COLO668 (cell line): Measurements from ENCODE around the gene THAP12.
A peak's percentile ranks its signal among the peaks of the same experiment; 100 is the strongest.
"Not testable (repeated sequence)": the region's sequence is repeated elsewhere in the genome, so short reads cannot be mapped to it uniquely, and the experiment has no call there.

Experiments
- DNase-seq: peaks from one replicate; lab custom pipeline; 2025; ENCODE audit not compliant: unreplicated experiment; lab: John Stamatoyannopoulos, UW

The THAP12 gene

GRCh38 chr11:76329084-76329648 is 51.8 kb downstream of the THAP12 start:
- DNase-seq, result no peak

DNA sequence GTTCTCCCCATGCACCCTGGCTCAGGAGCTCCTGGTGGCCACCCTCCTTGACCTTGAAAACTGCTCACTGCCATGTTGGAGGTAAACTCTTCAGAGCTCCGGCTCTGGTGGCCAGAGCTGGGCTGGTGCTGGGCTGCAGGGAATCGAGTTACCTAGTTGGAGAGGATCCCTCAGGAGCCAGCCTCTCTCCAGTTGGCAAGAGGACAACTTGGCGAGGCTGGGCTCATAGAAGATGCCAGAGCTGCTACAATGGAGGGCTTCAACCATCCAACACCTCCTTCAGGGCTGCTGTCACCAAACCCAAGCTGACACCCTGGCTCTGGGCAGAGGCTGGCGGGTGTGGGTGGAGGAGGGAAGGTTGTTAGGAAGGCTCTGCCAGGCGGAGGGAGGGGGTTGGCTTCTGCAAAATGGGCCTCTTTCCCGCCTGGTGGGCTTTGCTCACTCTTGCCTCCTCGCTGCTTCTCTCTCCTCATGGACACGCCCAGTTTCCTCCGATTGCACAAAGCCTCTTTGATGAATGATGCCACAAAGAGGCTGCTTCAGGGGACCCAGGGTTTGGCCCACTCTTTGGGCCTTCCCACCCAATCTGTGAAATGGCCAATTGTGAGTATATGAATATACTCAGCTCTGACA is 53.1 kb downstream of the THAP12 start:
- DNase-seq, result no peak

- no peak for DNase-seq
Observed at GRCh38 chr11:76327202-76327601, 53.7 kb downstream of the THAP12 start.

- no peak for DNase-seq
Observed at GRCh38 chr11:76325185-76325584, 55.7 kb downstream of the THAP12 start.

DNA sequence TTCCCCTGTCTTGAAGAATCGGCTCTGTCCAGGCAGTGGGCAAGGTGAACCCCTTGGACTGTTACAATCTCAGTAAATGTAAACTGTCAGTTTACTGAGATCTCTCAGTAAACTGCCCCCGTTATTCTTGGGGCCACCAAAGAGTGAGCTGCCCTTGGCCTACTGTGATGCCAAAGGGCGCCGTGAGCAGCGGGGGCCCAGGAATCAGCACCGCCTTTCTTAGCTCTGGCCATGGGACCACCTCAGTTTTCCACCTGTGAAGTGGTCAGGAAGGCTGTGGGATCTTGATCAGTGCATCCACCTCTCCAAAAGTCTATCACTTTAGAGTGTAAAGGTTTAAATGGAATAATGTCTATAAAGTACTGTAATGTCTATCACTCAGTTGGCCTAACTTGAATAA is 57.1 kb downstream of the THAP12 start:
- no peak for DNase-seq

- DNase-seq, result not testable (repeated sequence)
Observed at GRCh38 chr11:76323375-76323774, 57.6 kb downstream of the THAP12 start.

DNA sequence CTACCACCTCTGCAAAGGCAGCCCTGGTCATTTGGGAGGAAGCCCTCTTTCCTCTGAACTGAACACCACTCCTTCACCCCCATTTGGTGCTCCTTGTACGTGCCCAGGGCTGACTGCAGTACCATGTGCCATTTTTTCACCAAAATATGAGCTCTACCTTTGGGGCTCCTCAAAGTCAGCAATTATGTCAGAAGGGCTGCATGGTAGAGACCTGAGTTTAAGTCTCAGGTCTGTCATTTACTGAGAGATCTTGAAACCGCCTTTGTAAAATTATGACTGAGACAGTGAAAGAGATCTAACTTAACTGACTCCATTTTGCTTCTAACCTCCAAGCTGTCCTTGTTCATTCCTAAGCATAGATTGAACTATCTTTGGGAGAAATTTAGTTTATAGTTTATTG is 58.0 kb downstream of the THAP12 start:
- DNase-seq, result no peak

DNA sequence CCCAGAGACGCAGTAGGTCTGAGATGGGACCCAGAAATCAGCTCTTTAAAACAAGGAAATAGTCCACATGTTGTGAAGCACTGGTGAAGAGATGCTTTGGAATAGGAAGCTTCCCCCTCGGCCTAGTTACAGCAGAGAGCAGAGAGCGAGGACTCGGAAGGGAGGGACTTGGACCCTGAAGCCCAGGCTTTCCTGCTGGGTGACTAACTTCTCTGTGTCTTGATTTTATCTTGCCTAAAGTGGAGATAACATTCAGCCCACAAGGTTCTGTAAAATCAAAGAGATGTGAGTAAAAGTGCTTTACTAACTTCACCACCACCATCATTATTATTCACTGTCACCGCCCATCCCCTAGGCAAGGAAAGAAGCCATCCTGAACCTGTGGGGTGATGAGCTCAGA is 58.4 kb downstream of the THAP12 start:
- no peak for DNase-seq

DNA sequence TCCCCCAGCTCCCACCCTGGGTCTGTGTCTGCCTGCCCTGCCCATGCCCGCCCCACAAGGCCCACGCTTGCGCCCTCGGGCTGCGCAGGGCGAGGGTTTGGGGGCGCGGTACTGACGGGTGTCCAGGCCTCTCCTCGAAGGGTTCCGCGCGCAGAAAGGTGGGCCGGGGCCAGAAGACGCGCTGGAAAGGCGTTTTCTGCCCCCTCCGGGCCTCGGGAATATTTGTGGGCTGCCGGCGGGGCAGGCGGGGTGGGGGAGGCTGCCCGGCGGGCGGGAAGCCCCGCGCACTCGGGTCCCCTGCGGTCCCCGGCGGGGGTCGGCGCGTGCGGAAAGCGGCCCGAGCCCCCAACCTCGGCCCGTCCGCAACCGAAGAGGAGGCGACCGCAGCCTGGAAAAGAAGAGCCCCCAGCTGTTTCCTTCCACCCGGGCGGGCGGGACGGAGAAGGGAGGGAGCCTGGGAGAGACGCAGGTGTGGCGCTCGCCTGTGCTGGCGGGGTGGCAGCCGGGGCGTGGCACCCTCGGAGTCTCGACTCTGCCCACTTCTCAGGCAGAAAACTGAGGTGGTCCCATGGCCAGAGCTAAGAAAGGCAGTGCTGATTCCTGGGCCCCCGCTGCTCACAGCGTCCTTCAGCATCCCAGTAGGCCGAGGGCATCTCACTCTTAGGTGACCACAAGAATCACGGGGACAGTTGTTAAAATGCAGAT is 59.0 kb downstream of the THAP12 start:
- peak; percentile 44 for DNase-seq

DNA sequence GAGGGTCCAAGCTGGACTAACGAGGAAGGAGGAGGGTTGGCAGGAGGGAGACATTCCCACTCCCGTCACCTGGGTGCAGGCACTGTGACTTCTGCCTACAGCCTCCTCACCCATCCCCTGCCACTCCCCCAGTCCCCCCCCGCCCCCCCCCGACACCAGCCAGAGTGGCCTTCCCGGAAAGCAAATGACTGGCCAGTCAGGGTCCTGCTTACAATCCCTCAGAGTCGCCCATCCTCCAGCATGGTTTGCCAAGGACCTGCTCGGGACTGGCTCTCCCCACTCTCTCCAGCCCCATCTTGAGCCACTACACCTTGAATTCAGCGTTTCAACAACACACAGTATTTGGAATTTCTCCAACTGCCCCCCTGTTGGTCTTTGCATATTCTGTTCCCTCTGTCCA is 59.6 kb downstream of the THAP12 start:
- DNase-seq, result no peak

- no peak for DNase-seq
Observed at GRCh38 chr11:76320929-76321328, 60.0 kb downstream of the THAP12 start.

GRCh38 chr11:76319798-76320197 is 61.1 kb downstream of the THAP12 start:
- not testable (repeated sequence) for DNase-seq

DNA sequence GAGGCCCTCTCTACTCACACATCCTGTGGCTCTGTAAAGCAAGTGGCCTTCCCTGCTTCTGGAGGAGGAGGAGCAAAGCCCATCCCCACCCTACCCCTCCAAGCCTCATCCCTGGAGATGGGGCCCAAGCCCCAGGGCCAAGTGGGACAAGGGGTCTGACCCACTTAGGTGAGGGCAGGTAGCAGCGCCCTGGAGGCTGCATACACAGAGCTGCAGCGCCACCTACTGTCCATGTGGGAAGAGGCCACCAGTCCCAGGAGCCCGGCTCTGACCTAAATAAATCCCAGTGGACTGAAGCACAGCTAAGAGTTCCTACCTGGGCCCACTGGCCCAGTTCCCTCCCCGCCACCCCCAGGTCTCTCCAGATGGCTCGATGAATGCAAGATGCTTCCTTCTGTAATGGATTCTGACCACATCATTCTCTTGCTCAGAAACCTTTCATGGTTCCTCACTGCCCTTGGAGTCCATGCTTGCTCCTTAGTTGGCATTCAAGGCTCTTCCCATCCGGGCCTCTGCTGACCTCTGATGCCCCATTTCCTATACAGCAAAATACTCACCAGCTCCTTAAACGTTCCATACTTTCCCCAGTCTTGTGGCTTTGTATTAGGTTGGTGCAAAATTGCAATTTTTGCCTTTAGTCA is 62.1 kb downstream of the THAP12 start:
- peak; percentile 81 for DNase-seq

GRCh38 chr11:76317296-76317695 is 63.6 kb downstream of the THAP12 start:
- DNase-seq, result no peak

DNA sequence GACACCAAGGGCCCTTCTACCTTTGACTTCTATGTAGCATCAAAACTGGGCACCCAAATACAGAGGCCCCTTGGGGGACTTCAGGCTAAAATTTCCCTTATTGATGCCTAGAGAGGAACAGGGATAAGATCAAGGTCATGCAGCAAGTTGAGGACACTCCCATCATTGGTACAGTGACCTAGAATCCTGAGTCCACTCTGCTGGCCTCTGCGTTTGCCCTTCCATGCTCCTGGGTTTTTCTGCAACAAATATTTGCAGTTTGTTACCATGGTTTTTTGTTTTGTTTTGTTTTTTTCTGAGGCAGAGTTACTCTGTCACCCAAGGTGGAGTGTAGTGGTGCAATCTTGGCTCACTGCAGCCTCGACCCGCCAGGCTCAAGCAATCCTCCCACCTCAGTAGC is 64.2 kb downstream of the THAP12 start:
- no peak for DNase-seq

DNA sequence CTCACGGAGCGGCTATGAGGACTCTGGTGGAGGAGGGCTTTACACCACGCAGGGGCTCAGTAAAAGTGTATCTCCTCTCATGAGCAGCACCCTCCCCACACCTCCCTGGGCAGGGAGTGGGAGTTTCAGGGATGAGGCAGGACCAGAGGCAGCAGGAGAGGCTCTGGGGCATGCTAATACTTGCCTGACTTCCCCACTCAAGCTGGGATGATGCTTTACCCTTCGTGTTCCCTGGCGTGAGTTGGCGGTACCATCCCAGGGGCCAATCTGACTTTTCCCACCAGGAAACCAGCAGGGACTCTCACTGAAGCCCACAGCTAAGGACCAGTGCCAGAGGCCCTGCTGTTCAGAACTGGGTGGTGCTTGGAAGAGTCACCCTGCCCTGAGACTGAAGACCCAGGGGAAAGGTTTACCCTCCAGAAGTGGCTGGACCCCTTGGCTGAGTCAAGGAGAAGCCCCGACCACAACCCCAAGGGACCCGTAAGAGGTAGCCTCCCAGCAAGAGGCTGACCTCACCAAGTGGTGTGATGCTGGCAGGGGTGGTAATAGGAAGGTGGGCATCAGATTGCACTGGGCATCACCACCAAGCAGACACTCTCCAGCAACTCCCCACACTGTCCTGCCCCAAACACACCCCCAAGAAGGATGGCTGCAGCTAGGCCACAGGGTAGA is 65.6 kb downstream of the THAP12 start:
- no peak for DNase-seq

GRCh38 chr11:76314741-76315090 is 66.2 kb downstream of the THAP12 start:
- DNase-seq, result no peak

GRCh38 chr11:76313913-76314740 is 66.8 kb downstream of the THAP12 start:
- DNase-seq, result no peak

DNA sequence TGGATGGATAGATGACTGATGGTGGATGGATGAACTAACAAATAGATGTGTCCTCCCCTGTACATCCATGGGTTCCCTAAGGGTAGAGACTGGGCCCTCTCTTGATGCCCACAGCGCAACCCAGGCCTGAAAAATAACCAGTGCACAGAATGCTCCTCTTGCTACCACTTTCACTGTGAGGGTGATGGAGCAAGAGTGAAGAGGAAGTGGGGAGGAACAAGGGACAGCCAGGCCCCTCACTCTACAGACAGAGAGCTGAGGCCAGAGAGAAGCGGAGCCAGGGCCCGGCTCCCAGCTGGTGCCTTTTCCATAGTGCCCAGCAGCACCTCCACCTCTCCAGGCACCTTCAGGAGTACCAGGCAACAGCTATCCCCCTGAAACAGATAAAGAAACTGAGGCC is 67.7 kb downstream of the THAP12 start:
- no peak for DNase-seq

DNA sequence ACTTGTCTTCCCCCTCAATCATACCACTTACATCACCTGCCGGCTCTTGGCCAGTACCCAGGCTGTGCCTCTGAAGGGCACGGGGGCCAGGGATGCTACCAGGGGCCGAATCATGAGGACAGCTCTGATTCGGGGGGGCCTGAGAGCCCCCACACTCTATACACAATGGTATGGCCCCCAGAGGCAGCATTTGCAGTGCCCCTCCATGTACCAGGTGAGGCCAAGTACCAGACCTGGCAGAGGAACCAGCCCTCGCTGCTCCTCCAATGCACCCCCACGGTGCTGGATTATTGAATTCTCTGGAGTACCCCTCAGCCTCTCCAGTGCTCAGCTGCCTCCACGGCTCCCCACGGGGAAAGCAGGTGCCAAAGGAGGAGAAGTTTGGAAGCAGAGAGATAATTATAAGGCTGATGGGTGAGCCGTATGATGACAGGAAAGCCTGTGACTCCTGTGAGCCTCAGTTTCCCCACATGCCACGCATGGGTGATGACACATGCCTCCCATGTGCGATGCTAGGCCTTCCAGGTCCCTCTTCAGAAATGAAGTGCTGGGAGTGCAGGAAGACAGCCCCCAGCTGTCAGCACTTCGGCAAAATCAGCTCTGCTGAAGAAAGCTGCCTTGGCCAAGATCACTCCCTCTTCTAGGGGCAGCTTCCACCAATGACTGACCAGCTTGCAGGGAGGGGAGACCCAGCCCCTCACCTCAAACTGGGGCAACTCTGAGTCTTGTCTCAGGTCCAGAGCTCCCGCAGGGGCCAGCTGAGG is 69.9 kb downstream of the THAP12 start:
- DNase-seq, result no peak
